ENCODE data around the gene KLHL22. TPM values are rescaled to one million over a fixed set of nuclear protein-coding genes. Genes with fewer than 3 reads are reported as not detected.

KLHL22 gene
- total and polyA plus RNA-seq, 2 of the 8 experiments (the other 6 are each of a cell fraction or from before 2014, with no cell fraction given): 9.4 to 16.2 TPM

DNA sequence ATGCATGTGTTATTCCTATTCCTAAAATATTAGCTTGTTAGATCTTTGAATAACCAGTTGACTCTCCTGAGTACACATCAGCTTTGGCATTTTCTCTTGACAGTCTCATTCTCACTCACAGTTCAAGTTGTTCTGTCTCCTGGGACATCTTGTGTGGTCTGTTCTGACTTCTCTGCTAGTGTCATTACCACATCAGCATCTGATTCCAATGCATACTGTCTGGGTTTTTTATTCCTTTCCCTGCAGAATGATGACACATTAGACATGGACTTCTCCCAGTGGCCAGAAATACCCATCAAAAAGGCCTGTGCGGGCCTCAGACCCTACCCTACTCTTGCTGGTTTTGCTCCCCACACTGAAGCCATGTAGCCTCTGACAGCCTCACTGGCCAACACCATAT, 99.0 kb downstream of the KLHL22 start (continued):
- TF ChIP-seq NANOG (IDR thresholded peaks at IDR 0.05; ENCODE audit: insufficient read depth, low read depth, low read length, poor library complexity, severe bottlenecking) (no peak), BACH1 (IDR thresholded peaks at IDR 0.05; ENCODE audit: low read length) (no peak), SP1 (IDR thresholded peaks at IDR 0.05; ENCODE audit: low read depth, low read length) (no peak), CHD2 (IDR thresholded peaks at IDR 0.05; ENCODE audit: low read length) (no peak), HDAC6 (IDR thresholded peaks at IDR 0.05; ENCODE audit: low read depth, low read length) (no peak)

Data from H1 (cell line).